GM12878 (cell line): ENCODE results near the gene DCAF17. TPM values are rescaled to one million over a fixed set of nuclear protein-coding genes. Genes with fewer than 3 reads are reported as not detected.
A peak's percentile ranks its signal among the peaks of the same experiment; 100 is the strongest.

Source experiments
- ATF7 ChIP-seq: fragments of 450-650 bp; IDR thresholded peaks from 2 replicates; pipeline ENCODE4 v1.6.1; 2016; ENCODE audit warnings: low read depth, mild to moderate bottlenecking
- BHLHE40 ChIP-seq, 2 experiments: fragments of 450-650 bp in 1 of 2; IDR thresholded peaks; 2 replicates each; pipeline ENCODE4 v1.6.1; 2011 to 2017; ENCODE audit warnings: low read depth in 2 of 2, borderline replicate concordance in 1 of 2, improper control_type of control experiment in 1 of 2, low read length in 1 of 2, mild to moderate bottlenecking in 1 of 2
- HCFC1 ChIP-seq: fragments of 150-350 bp; IDR thresholded peaks from 2 replicates; pipeline ENCODE4 v1.6.1; 2014; ENCODE audit warnings: low read length
- IKZF2 ChIP-seq, 2 experiments: fragments of 450-650 bp; IDR thresholded peaks; 2 replicates each; pipeline ENCODE4 v1.6.1; 2017; ENCODE audit warnings: mild to moderate bottlenecking in 2 of 2, moderate library complexity in 2 of 2
- JUNB ChIP-seq: IDR thresholded peaks from 2 replicates; pipeline ENCODE4 v1.6.1; 2016; ENCODE audit warnings: antibody characterized with exemption, mild to moderate bottlenecking
- MEF2A ChIP-seq: IDR thresholded peaks from 2 replicates; pipeline ENCODE4 v1.6.1; 2011; ENCODE audit warnings: low read depth, mild to moderate bottlenecking, low read length, moderate library complexity; ENCODE audit not compliant: insufficient read depth
- PML ChIP-seq: IDR thresholded peaks from 2 replicates; pipeline ENCODE4 v1.6.1; 2012; ENCODE audit warnings: low read length, inconsistent platforms
- POLR2AphosphoS2 ChIP-seq: IDR thresholded peaks from 2 replicates; pipeline ENCODE4 v1.6.1; 2011; ENCODE audit warnings: low read depth, mild to moderate bottlenecking, low read length, improper control_type of control experiment, moderate library complexity
- RAD21 ChIP-seq: IDR thresholded peaks from 2 replicates; pipeline ENCODE4 v1.6.1; 2011; ENCODE audit warnings: mild to moderate bottlenecking, low read depth, low read length, moderate library complexity; ENCODE audit not compliant: insufficient read depth
- polyA plus RNA-seq, 11 experiments: library from polyadenylated mRNA; depleted of rRNA in 4 of 11; unstranded in 6 of 11; stranded (reverse) in 5 of 11; fragments of >200 nt; fragmentation: Nextera tagmentation in 4 of 11; fragmentation: Illumina TruSeq in 1 of 11; extraction: Ambion mirVana in 4 of 11; extraction: Trizol in 1 of 11; gene quantifications; 1 replicate in 1 of 11; 2 replicates in 10 of 11; pipeline versions ENCODE4 v1.2.1 to v1.2.3, GENCODE V29; 2011 to 2016; ENCODE audit warnings: inconsistent platforms in 2 of 11, missing spikeins in 2 of 11, low read depth in 1 of 11
- total RNA-seq, 4 experiments: library from RNA; depleted of rRNA in 3 of 4; stranded (reverse); fragments of >200 nt in 3 of 4; fragmentation: Illumina TruSeq in 1 of 4; extraction: Trizol in 1 of 4; gene quantifications; 2 replicates each; pipeline versions ENCODE4 v1.2.1 to v1.2.3, GENCODE V29; 2013 to 2021
- TF ChIP-seq, protein P1 (sequence below): fragments of 450-650 bp; IDR thresholded peaks from 2 replicates; pipeline ENCODE4 v1.6.1; 2018; ENCODE audit warnings: mild to moderate bottlenecking, low read depth, moderate library complexity; ENCODE audit not compliant: partially characterized antibody
- TF ChIP-seq, protein P2 (sequence below): IDR thresholded peaks from 2 replicates; pipeline ENCODE4 v1.6.1; 2011; ENCODE audit warnings: low read depth, mild to moderate bottlenecking, low read length, moderate library complexity, borderline replicate concordance; ENCODE audit errors: extremely low read depth
- TF ChIP-seq, protein P3 (sequence below): fragments of 450-650 bp; IDR thresholded peaks from 2 replicates; pipeline ENCODE4 v1.6.1; 2016; ENCODE audit warnings: mild to moderate bottlenecking
- TF ChIP-seq, protein P4 (sequence below): IDR thresholded peaks from 2 replicates; pipeline ENCODE4 v1.6.1; 2012; ENCODE audit warnings: low read depth, low read length, improper control_type of control experiment
- TF ChIP-seq, protein P5 (sequence below): IDR thresholded peaks from 2 replicates; pipeline ENCODE4 v1.6.1; 2012; ENCODE audit warnings: improper control_type of control experiment, low read depth, low read length; ENCODE audit not compliant: insufficient replicate concordance
- TF ChIP-seq, protein P6 (sequence below): fragments of 450-650 bp; IDR thresholded peaks from 2 replicates; pipeline ENCODE4 v1.6.1; 2017; ENCODE audit warnings: borderline replicate concordance

The DCAF17 gene
- total and polyA plus RNA-seq, 10 of the 15 experiments (the other 5 are each of a cell fraction or from before 2014, with no cell fraction given) = 5.2 to 32.9 (median 23.4) TPM

DNA sequence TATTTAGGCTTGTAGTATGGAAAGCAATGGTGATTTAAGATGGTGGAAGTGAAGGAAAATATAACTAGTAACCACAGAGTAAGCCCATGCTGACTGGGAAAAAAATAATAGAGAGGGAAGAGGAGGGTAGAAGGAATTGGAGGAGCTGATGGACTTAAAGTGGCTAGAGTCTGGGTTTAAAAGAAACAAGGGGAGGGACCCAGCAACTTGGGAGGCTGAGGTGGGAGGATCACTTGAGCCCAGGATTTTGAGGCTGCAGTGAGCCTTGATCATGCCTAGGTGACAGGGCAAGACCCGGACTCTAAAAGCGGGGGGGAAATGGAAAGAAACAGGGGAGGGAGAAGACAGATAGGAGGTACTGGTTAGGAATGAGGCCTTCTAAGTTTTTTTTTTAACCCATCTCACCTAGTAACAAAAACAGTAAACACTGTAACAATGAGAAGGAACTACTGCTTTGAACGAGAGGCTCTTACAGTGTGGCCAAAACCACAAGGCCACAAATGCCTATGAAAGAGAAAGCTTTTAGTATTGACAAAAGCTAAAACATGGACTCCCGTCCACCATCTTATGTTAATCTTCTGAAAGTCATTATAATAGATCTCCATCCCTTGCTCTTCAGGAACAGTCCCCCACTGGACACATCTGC lies 26.9 kb upstream of the DCAF17 start (continued):
- TF ChIP-seq, protein P1, sequence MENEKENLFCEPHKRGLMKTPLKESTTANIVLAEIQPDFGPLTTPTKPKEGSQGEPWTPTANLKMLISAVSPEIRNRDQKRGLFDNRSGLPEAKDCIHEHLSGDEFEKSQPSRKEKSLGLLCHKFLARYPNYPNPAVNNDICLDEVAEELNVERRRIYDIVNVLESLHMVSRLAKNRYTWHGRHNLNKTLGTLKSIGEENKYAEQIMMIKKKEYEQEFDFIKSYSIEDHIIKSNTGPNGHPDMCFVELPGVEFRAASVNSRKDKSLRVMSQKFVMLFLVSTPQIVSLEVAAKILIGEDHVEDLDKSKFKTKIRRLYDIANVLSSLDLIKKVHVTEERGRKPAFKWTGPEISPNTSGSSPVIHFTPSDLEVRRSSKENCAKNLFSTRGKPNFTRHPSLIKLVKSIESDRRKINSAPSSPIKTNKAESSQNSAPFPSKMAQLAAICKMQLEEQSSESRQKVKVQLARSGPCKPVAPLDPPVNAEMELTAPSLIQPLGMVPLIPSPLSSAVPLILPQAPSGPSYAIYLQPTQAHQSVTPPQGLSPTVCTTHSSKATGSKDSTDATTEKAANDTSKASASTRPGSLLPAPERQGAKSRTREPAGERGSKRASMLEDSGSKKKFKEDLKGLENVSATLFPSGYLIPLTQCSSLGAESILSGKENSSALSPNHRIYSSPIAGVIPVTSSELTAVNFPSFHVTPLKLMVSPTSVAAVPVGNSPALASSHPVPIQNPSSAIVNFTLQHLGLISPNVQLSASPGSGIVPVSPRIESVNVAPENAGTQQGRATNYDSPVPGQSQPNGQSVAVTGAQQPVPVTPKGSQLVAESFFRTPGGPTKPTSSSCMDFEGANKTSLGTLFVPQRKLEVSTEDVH = no peak
- TF ChIP-seq, protein P2, sequence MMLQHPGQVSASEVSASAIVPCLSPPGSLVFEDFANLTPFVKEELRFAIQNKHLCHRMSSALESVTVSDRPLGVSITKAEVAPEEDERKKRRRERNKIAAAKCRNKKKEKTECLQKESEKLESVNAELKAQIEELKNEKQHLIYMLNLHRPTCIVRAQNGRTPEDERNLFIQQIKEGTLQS = no peak
- TF ChIP-seq PML (peak; percentile 55; the same call in 1 of the 2 replicates), RAD21 (0 out of 2 replicates have a peak, but pooled peaks have one; percentile 14), IKZF2 (IDR thresholded peaks at IDR 0.05) (peak; percentile 35 to 37; a peak in 1 of 4 replicates), HCFC1 (0 out of 2 replicates have a peak, but pooled peaks have one; percentile 26), ATF7 (peak; percentile 51; the same call in 1 of the 2 replicates), BHLHE40 (IDR thresholded peaks at IDR 0.05; ENCODE audit: borderline replicate concordance in 1 of 2, low read depth in 2 of 2, low read length in 1 of 2) (peak in 1 of 2 experiments; percentile 52; a peak in 1 of 4 replicates), POLR2AphosphoS2 (no peak), MEF2A (peak; percentile 54; the same call in 1 of the 2 replicates), JUNB (0 out of 2 replicates have a peak, but pooled peaks have one; percentile 35)
- TF ChIP-seq, protein P3, sequence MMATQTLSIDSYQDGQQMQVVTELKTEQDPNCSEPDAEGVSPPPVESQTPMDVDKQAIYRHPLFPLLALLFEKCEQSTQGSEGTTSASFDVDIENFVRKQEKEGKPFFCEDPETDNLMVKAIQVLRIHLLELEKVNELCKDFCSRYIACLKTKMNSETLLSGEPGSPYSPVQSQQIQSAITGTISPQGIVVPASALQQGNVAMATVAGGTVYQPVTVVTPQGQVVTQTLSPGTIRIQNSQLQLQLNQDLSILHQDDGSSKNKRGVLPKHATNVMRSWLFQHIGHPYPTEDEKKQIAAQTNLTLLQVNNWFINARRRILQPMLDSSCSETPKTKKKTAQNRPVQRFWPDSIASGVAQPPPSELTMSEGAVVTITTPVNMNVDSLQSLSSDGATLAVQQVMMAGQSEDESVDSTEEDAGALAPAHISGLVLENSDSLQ = 0 out of 2 replicates have a peak, but pooled peaks have one; percentile 22
- TF ChIP-seq, protein P4, sequence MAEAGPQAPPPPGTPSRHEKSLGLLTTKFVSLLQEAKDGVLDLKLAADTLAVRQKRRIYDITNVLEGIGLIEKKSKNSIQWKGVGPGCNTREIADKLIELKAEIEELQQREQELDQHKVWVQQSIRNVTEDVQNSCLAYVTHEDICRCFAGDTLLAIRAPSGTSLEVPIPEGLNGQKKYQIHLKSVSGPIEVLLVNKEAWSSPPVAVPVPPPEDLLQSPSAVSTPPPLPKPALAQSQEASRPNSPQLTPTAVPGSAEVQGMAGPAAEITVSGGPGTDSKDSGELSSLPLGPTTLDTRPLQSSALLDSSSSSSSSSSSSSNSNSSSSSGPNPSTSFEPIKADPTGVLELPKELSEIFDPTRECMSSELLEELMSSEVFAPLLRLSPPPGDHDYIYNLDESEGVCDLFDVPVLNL = no peak
- TF ChIP-seq, protein P5, sequence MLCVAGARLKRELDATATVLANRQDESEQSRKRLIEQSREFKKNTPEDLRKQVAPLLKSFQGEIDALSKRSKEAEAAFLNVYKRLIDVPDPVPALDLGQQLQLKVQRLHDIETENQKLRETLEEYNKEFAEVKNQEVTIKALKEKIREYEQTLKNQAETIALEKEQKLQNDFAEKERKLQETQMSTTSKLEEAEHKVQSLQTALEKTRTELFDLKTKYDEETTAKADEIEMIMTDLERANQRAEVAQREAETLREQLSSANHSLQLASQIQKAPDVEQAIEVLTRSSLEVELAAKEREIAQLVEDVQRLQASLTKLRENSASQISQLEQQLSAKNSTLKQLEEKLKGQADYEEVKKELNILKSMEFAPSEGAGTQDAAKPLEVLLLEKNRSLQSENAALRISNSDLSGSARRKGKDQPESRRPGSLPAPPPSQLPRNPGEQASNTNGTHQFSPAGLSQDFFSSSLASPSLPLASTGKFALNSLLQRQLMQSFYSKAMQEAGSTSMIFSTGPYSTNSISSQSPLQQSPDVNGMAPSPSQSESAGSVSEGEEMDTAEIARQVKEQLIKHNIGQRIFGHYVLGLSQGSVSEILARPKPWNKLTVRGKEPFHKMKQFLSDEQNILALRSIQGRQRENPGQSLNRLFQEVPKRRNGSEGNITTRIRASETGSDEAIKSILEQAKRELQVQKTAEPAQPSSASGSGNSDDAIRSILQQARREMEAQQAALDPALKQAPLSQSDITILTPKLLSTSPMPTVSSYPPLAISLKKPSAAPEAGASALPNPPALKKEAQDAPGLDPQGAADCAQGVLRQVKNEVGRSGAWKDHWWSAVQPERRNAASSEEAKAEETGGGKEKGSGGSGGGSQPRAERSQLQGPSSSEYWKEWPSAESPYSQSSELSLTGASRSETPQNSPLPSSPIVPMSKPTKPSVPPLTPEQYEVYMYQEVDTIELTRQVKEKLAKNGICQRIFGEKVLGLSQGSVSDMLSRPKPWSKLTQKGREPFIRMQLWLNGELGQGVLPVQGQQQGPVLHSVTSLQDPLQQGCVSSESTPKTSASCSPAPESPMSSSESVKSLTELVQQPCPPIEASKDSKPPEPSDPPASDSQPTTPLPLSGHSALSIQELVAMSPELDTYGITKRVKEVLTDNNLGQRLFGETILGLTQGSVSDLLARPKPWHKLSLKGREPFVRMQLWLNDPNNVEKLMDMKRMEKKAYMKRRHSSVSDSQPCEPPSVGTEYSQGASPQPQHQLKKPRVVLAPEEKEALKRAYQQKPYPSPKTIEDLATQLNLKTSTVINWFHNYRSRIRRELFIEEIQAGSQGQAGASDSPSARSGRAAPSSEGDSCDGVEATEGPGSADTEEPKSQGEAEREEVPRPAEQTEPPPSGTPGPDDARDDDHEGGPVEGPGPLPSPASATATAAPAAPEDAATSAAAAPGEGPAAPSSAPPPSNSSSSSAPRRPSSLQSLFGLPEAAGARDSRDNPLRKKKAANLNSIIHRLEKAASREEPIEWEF = no peak
- TF ChIP-seq, protein P6, sequence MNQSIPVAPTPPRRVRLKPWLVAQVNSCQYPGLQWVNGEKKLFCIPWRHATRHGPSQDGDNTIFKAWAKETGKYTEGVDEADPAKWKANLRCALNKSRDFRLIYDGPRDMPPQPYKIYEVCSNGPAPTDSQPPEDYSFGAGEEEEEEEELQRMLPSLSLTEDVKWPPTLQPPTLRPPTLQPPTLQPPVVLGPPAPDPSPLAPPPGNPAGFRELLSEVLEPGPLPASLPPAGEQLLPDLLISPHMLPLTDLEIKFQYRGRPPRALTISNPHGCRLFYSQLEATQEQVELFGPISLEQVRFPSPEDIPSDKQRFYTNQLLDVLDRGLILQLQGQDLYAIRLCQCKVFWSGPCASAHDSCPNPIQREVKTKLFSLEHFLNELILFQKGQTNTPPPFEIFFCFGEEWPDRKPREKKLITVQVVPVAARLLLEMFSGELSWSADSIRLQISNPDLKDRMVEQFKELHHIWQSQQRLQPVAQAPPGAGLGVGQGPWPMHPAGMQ = no peak
